Pancreas (tissue), 10 donors: ENCODE measurements around the gene VAV2. TPM values are rescaled to one million over a fixed set of nuclear protein-coding genes. Genes with fewer than 3 reads are reported as not detected.

Source experiments
- ATAC-seq, 4 donors: fragments of 200-7000 bp; cut with Tn5 transposase; one replicate each; pipeline versions ENCODE4 v1.8.0 to v1.9.1; 2020; ENCODE audit warnings: mild to moderate bottlenecking in 4 of 4, moderate library complexity in 4 of 4
- DNase-seq, 6 donors: peaks; one replicate each; pipeline ENCODE4 v3.0.0-alpha.2; 2020
- FAIRE-seq: peaks from 2 replicates; lab custom pipeline; 2012; peaks lifted over from hg19 to GRCh38; lab: Jason Lieb, UNC
- H3K27ac ChIP-seq, 4 donors: fragments of 200-600 bp; sonication (generic); 1 replicate in 3 of 4; 2 replicates in 1 of 4; pipeline versions ENCODE4 v1.5.0 to v1.8.0; 2020
- H3K27me3 ChIP-seq, 4 donors: fragments of 200-600 bp; one replicate each; pipeline ENCODE4 v1.8.0; 2021
- H3K36me3 ChIP-seq, 3 donors: fragments of 200-600 bp; sonication (generic) in 1 of 3; one replicate each; pipeline versions ENCODE4 v1.5.0 to v1.8.0; 2020 to 2021
- H3K4me1 ChIP-seq, 3 donors: fragments of 200-600 bp; one replicate each; pipeline ENCODE4 v1.8.0; 2021
- H3K4me3 ChIP-seq, 4 donors: fragments of 200-600 bp; sonication (generic) in 2 of 4; one replicate each; pipeline versions ENCODE4 v1.5.0 to v1.8.0; 2020 to 2021
- H3K9me3 ChIP-seq, 4 donors: fragments of 200-600 bp; one replicate each; pipeline ENCODE4 v1.8.0; 2021
- WGBS, 2 donors: extraction: QIAGEN DNeasy Blood & Tissue Kit; methylation state at CpG; one replicate each; pipeline ENCODE4 v1.1.7; 2013; 5-methylcytosine and 5-hydroxymethylcytosine counted together
- intact Hi-C, 3 donors: fragments of 100-400 bp; cut with DNase I; formaldehyde crosslinking; loops; one replicate each; pipeline versions ENCODE4 v1.11.1 to v1.14.2; 2022
- polyA plus RNA-seq, 2 donors: library from polyadenylated mRNA; stranded (reverse); fragments of 200-250 nt; gene quantifications; one replicate each; pipeline ENCODE4 v1.2.3, GENCODE V29; 2013
- total RNA-seq, 6 donors: library from RNA; stranded (reverse); fragmentation: NEBNext Ultra II Directional in 4 of 6; extraction: Animal tissue kit (Norgen Biotek cat#: 25700) in 4 of 6; gene quantifications; one replicate each; pipeline versions ENCODE4 v1.2.1 to v1.2.4, GENCODE V29; 2021 to 2023
- TF ChIP-seq, protein P1 (sequence below), 4 donors: fragments of 200-600 bp; sonication (generic) in 3 of 4; IDR thresholded peaks; one replicate each; pipeline versions ENCODE4 v1.5.0 to v1.8.0; 2021; ENCODE audit warnings: antibody characterized with exemption in 4 of 4
- donor health status: healthy with polysubstance abuse.
- donor health status: DM: no; HTN: no; CAD: no; lungs with moderate emphysema.
- donor health status: DM: no; HTN: no; CAD: no.
- donor health status: control.
- donor health status: control.
- donor health status: Bipolar disorder and iron deficiency.
- donor health status: DM: yes; HTN: yes; CAD: no.
- donor health status: DM: no; HTN: no; CAD: no.
- donor health status: DM: no; HTN: no; CAD: no.
- donor health status: DM: yes; HTN: yes; CAD: no.

Gene VAV2
- total and polyA plus RNA-seq, 8 donors, result 20.5 to 41.0 (median 33.6) TPM

DNA sequence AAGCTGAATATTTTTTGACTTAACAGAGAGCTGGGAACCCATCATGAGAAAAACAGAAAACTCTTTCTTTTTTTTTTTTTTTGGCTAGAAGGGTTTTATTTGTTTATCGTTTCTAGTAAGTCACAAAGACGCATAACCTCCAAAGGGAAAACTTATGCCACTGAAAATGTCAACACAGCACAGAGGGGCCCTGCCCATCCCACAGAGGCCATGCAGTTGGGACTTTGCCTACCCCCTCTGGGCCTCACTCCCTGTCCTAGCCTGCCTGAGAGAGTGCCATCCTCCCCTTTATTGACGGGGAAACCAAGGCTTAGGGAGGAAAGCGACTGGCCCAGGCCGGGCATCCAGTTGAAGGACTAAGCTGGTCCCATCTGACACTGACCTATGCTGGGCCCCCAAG, 74.7 kb downstream of the VAV2 start:
- Histone ChIP-seq H3K9me3 (no peaks in the 10 kb centered on the region), H3K4me1 (peaks cover 4 to 33% (median 12%) of the 10 kb centered on the region in 3 donors), H3K27me3 (no peaks in the 10 kb centered on the region), H3K36me3 (no peaks in the 10 kb centered on the region), H3K4me3 (no peak overlapping the region), H3K27ac (peak overlapping the region in 1 of 4 donors; percentile 30)
- ATAC-seq (no peak), DNase-seq (no peak), FAIRE-seq (no peak)
- 68 to 77% methylated on average over 5 of the region's 5 CpGs for WGBS, 2 donors
- TF ChIP-seq, protein P1, sequence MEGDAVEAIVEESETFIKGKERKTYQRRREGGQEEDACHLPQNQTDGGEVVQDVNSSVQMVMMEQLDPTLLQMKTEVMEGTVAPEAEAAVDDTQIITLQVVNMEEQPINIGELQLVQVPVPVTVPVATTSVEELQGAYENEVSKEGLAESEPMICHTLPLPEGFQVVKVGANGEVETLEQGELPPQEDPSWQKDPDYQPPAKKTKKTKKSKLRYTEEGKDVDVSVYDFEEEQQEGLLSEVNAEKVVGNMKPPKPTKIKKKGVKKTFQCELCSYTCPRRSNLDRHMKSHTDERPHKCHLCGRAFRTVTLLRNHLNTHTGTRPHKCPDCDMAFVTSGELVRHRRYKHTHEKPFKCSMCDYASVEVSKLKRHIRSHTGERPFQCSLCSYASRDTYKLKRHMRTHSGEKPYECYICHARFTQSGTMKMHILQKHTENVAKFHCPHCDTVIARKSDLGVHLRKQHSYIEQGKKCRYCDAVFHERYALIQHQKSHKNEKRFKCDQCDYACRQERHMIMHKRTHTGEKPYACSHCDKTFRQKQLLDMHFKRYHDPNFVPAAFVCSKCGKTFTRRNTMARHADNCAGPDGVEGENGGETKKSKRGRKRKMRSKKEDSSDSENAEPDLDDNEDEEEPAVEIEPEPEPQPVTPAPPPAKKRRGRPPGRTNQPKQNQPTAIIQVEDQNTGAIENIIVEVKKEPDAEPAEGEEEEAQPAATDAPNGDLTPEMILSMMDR (IDR thresholded peaks at IDR 0.05), result no peak
- intact Hi-C loops, result no loop called here

GRCh38 chr9:133916159-133916541, 76.0 kb downstream of the VAV2 start:
- DNase-seq (peak in 1 of 6 donors; percentile 60), FAIRE-seq (no peak), ATAC-seq (peak in 2 of 4 donors; percentile 3 to 7)
- Histone ChIP-seq H3K27me3 (no peaks in the 10 kb centered on the region), H3K9me3 (no peaks in the 10 kb centered on the region), H3K4me3 (no peak overlapping the region), H3K36me3 (no peaks in the 10 kb centered on the region), H3K27ac (peak overlapping the region in 2 of 4 donors; percentile 30 to 46), H3K4me1 (peaks cover 4 to 27% (median 4%) of the 10 kb centered on the region in 3 donors)
- WGBS, 2 donors, result 47 to 58% methylated on average over 16 of the region's 16 CpGs
- TF ChIP-seq, protein P1 (IDR thresholded peaks at IDR 0.05), result no peak
- intact Hi-C loops, result no loop called here

- 73 to 75% methylated on average over 30 of the region's 30 CpGs for WGBS, 2 donors
- H3K36me3 ChIP-seq, result no peaks in the 10 kb centered on the region
- no peak overlapping the region for H3K4me3 ChIP-seq
- peak overlapping the region in 3 of 4 donors; percentile 46 to 67 (median 55) for H3K27ac ChIP-seq
- H3K9me3 ChIP-seq, result no peaks in the 10 kb centered on the region
- ATAC-seq (no peak), DNase-seq (no peak), FAIRE-seq (no peak)
- H3K27me3 ChIP-seq, result no peaks in the 10 kb centered on the region
- intact Hi-C loops, result no loop called here
- TF ChIP-seq, protein P1 (IDR thresholded peaks at IDR 0.05), result no peak
- H3K4me1 ChIP-seq, result peaks cover 4 to 27% (median 4%) of the 10 kb centered on the region in 3 donors
Measured at GRCh38 chr9:133915534-133916158, 76.5 kb downstream of the VAV2 start.

GRCh38 chr9:133914442-133915342, 77.4 kb downstream of the VAV2 start:
- peak in 5 of 6 donors; percentile 50 to 82 (median 57) for DNase-seq
- peak overlapping the region in 3 of 4 donors; percentile 29 to 67 (median 55) for H3K27ac ChIP-seq

More at GRCh38 chr9:133914442-133915342, 77.4 kb downstream of the VAV2 start:
- Histone ChIP-seq H3K27me3 (no peaks in the 10 kb centered on the region), H3K4me3 (no peak overlapping the region), H3K36me3 (no peaks in the 10 kb centered on the region), H3K9me3 (no peaks in the 10 kb centered on the region), H3K4me1 (peaks cover under 1 to 27% (median 4%) of the 10 kb centered on the region in 3 donors)
- ATAC-seq (peak; percentile 52 to 74 (median 62)), FAIRE-seq (no peak)
- WGBS, 2 donors, result 36 to 42% methylated on average over 22 to 25 of the region's 25 CpGs
- TF ChIP-seq, protein P1 (IDR thresholded peaks at IDR 0.05), result no peak
- intact Hi-C loops, result no loop called here
